Mesodermal cell (in vitro differentiated cells): ENCODE data around the gene GCNT2.
"Not testable (repeated sequence)": the region's sequence is repeated elsewhere in the genome, so short reads cannot be mapped to it uniquely, and the experiment has no call there.

Source experiments
- H3K27ac ChIP-seq: 2 replicates; pipeline ENCODE4 v1.7.0; 2013; ENCODE audit warnings: mild to moderate bottlenecking, low read depth, low read length, moderate library complexity; ENCODE audit not compliant: severe bottlenecking
- H3K36me3 ChIP-seq: 2 replicates; pipeline ENCODE4 v1.7.1; 2013; ENCODE audit warnings: mild to moderate bottlenecking, low read length, moderate library complexity; ENCODE audit not compliant: control insufficient read depth, insufficient read depth
- H3K4me1 ChIP-seq: one replicate; pipeline ENCODE4 v1.7.1; 2013; ENCODE audit warnings: mild to moderate bottlenecking, low read length; ENCODE audit not compliant: insufficient read depth, control insufficient read depth, poor library complexity, severe bottlenecking
- H3K4me3 ChIP-seq: 2 replicates; pipeline ENCODE4 v1.7.0; 2013; ENCODE audit warnings: low read length, control low read depth, mild to moderate bottlenecking; ENCODE audit not compliant: insufficient read depth, poor library complexity, severe bottlenecking; ENCODE audit errors: extremely low read depth
- H3K9me3 ChIP-seq: 2 replicates; pipeline ENCODE4 v1.7.1; 2013; ENCODE audit warnings: mild to moderate bottlenecking, low read length, moderate library complexity; ENCODE audit not compliant: control insufficient read depth
- WGBS, 2 experiments: methylation state at CpG; one replicate each; pipeline ENCODE4 v1.1.5; 2013; ENCODE audit warnings: missing lambda C conversion rate in 2 of 2; ENCODE audit not compliant: insufficient coverage in 2 of 2; 5-methylcytosine and 5-hydroxymethylcytosine counted together

Gene GCNT2

GRCh38 chr6:10561611-10562199 lies 40.6 kb downstream of the GCNT2 start:
- WGBS, 2 experiments = 89 to 93% methylated on average over 8 of the region's 9 CpGs
- no peaks in the 10 kb centered on the region for H3K9me3 ChIP-seq
- no peak overlapping the region for H3K4me3 ChIP-seq
- H3K4me1 ChIP-seq = peaks cover 5% of the 10 kb centered on the region
- no peaks in the 10 kb centered on the region for H3K36me3 ChIP-seq
- H3K27ac ChIP-seq = no peak overlapping the region

- Histone ChIP-seq H3K4me3 (no peak overlapping the region), H3K36me3 (no peaks in the 10 kb centered on the region), H3K9me3 (no peaks in the 10 kb centered on the region), H3K27ac (no peak overlapping the region), H3K4me1 (peaks cover 17% of the 10 kb centered on the region)
- WGBS, 2 experiments = 91 to 92% methylated on average over 13 of the region's 13 CpGs
These were observed 44.0 kb downstream of the GCNT2 start for GRCh38 chr6:10564975-10565673.

GRCh38 chr6:10565913-10566312 lies 44.8 kb downstream of the GCNT2 start:
- no peaks in the 10 kb centered on the region for H3K36me3 ChIP-seq

GRCh38 chr6:10567256-10568026 lies 46.3 kb downstream of the GCNT2 start:
- H3K27ac ChIP-seq = peak overlapping the region; percentile 75

More at GRCh38 chr6:10565913-10566312, 44.8 kb downstream of the GCNT2 start:
- 87 to 88% methylated on average over 4 to 7 of the region's 9 CpGs for WGBS, 2 experiments
- no peak overlapping the region for H3K4me3 ChIP-seq
- H3K27ac ChIP-seq = no peak overlapping the region
- H3K4me1 ChIP-seq = peaks cover 17% of the 10 kb centered on the region
- no peaks in the 10 kb centered on the region for H3K9me3 ChIP-seq

GRCh38 chr6:10569392-10570127 lies 48.4 kb downstream of the GCNT2 start:
- Histone ChIP-seq H3K4me1 (peaks cover 23% of the 10 kb centered on the region), H3K27ac (no peak overlapping the region), H3K9me3 (no peaks in the 10 kb centered on the region), H3K36me3 (no peaks in the 10 kb centered on the region), H3K4me3 (no peak overlapping the region)
- 80 to 93% methylated on average over 2 of the region's 5 CpGs for WGBS, 2 experiments

More at GRCh38 chr6:10567256-10568026, 46.3 kb downstream of the GCNT2 start:
- no peaks in the 10 kb centered on the region for H3K36me3 ChIP-seq
- no peaks in the 10 kb centered on the region for H3K9me3 ChIP-seq
- 96 to 100% methylated on average over 4 to 5 of the region's 6 CpGs for WGBS, 2 experiments
- H3K4me3 ChIP-seq = no peak overlapping the region
- H3K4me1 ChIP-seq = peaks cover 17% of the 10 kb centered on the region

GRCh38 chr6:10575519-10575918 lies 54.4 kb downstream of the GCNT2 start:
- H3K4me1 ChIP-seq, H3K27ac ChIP-seq, H3K36me3 ChIP-seq, H3K4me3 ChIP-seq, H3K9me3 ChIP-seq: not testable (repeated sequence)
- 80% methylated on average over 1 of the region's 5 CpGs; no CpG with 5 or more reads in 1 of the 2 experiments for WGBS, 2 experiments

- no peak overlapping the region for H3K27ac ChIP-seq
- H3K9me3 ChIP-seq = no peaks in the 10 kb centered on the region
- H3K4me3 ChIP-seq = no peak overlapping the region
- WGBS, 2 experiments = 83 to 100% methylated on average over 1 to 2 of the region's 4 CpGs
- no peaks in the 10 kb centered on the region for H3K36me3 ChIP-seq
- peaks cover 6% of the 10 kb centered on the region for H3K4me1 ChIP-seq
These were observed 55.1 kb downstream of the GCNT2 start for GRCh38 chr6:10576226-10576625.

GRCh38 chr6:10577112-10577511 lies 56.0 kb downstream of the GCNT2 start:
- 72% methylated on average over 5 of the region's 8 CpGs; no CpG with 5 or more reads in 1 of the 2 experiments for WGBS, 2 experiments
- Histone ChIP-seq H3K36me3 (no peaks in the 10 kb centered on the region), H3K4me1 (peaks cover 6% of the 10 kb centered on the region), H3K27ac (no peak overlapping the region), H3K4me3 (no peak overlapping the region), H3K9me3 (no peaks in the 10 kb centered on the region)

GRCh38 chr6:10578723-10579122 lies 57.6 kb downstream of the GCNT2 start:
- Histone ChIP-seq H3K27ac (no peak overlapping the region), H3K4me3 (no peak overlapping the region), H3K4me1 (peaks cover 8% of the 10 kb centered on the region), H3K9me3 (no peaks in the 10 kb centered on the region), H3K36me3 (no peaks in the 10 kb centered on the region)
- WGBS, 2 experiments = 97% methylated on average over 4 of the region's 5 CpGs; no CpG with 5 or more reads in 1 of the 2 experiments

- Histone ChIP-seq H3K36me3 (no peaks in the 10 kb centered on the region), H3K4me1 (peaks cover 15% of the 10 kb centered on the region), H3K4me3 (no peak overlapping the region), H3K9me3 (no peaks in the 10 kb centered on the region), H3K27ac (no peak overlapping the region)
- 83 to 93% methylated on average over 1 to 3 of the region's 4 CpGs for WGBS, 2 experiments
These were observed 58.7 kb downstream of the GCNT2 start for GRCh38 chr6:10579803-10580202.
